ENCODE data around the gene RNASEH2B. TPM values are rescaled to one million over a fixed set of nuclear protein-coding genes. Genes with fewer than 3 reads are reported as not detected.

RNASEH2B gene
- total RNA-seq, 4 donors from 2014 or later = 11.1 to 45.0 (median 31.8) TPM

- DNase-seq = no peak
- Histone ChIP-seq H3K27me3 (no peaks in the 10 kb centered on the region), H3K36me3 (no peaks in the 10 kb centered on the region), H3K27ac (no peak overlapping the region), H3K4me1 (no peaks in the 10 kb centered on the region), H3K4me3 (no peak overlapping the region), H3K9me3 (no peaks in the 10 kb centered on the region)
- intact Hi-C loops (cut with DNase I) = no loop called here
- WGBS, 2 donors = 82 to 100% methylated on average over 1 of the region's 1 CpG
- TF ChIP-seq POLR2A (IDR thresholded peaks at IDR 0.05) (no peak), CTCF (IDR thresholded peaks at IDR 0.05) (no peak)
Observed at GRCh38 chr13:50884265-50884664, 25.3 kb upstream of the RNASEH2B start.

GRCh38 chr13:50887151-50887550, 22.4 kb upstream of the RNASEH2B start:
- H3K27ac ChIP-seq = no peak overlapping the region

GRCh38 chr13:50888362-50888761, 21.2 kb upstream of the RNASEH2B start:
- 20 to 83% methylated on average over 1 of the region's 1 CpG for WGBS, 2 donors
- no peaks in the 10 kb centered on the region for H3K36me3 ChIP-seq
- intact Hi-C loops (cut with DNase I) = no loop called here
- TF ChIP-seq CTCF (IDR thresholded peaks at IDR 0.05) (no peak), POLR2A (IDR thresholded peaks at IDR 0.05) (no peak)
- DNase-seq = no peak
- peaks cover 0 to under 1% (median 0%) of the 10 kb centered on the region in 3 donors for H3K4me1 ChIP-seq
- no peak overlapping the region for H3K4me3 ChIP-seq
- no peaks in the 10 kb centered on the region for H3K27me3 ChIP-seq
- no peak overlapping the region for H3K27ac ChIP-seq
- no peaks in the 10 kb centered on the region for H3K9me3 ChIP-seq

More at GRCh38 chr13:50887151-50887550, 22.4 kb upstream of the RNASEH2B start:
- DNase-seq = no peak
- no peaks in the 10 kb centered on the region for H3K27me3 ChIP-seq
- intact Hi-C loops (cut with DNase I) = no loop called here
- H3K4me1 ChIP-seq = no peaks in the 10 kb centered on the region
- no peaks in the 10 kb centered on the region for H3K9me3 ChIP-seq
- 86 to 88% methylated on average over 7 of the region's 7 CpGs for whole genome bisulfite sequencing, 2 donors
- H3K36me3 ChIP-seq = no peaks in the 10 kb centered on the region
- H3K4me3 ChIP-seq = no peak overlapping the region
- no peak for TF ChIP-seq CTCF (IDR thresholded peaks at IDR 0.05)
- no peak for TF ChIP-seq POLR2A (IDR thresholded peaks at IDR 0.05)

- Histone ChIP-seq H3K9me3 (no peaks in the 10 kb centered on the region), H3K4me3 (no peak overlapping the region), H3K27ac (no peak overlapping the region), H3K4me1 (peaks cover 0 to 5% (median 0%) of the 10 kb centered on the region in 3 donors), H3K36me3 (no peaks in the 10 kb centered on the region), H3K27me3 (no peaks in the 10 kb centered on the region)
- 36 to 78% methylated on average over 1 of the region's 1 CpG for WGBS, 2 donors
- no peak for DNase-seq
- TF ChIP-seq CTCF (IDR thresholded peaks at IDR 0.05) (no peak), POLR2A (IDR thresholded peaks at IDR 0.05) (no peak)
- intact Hi-C loops (cut with DNase I) = no loop called here
Observed at GRCh38 chr13:50889317-50889716, 20.3 kb upstream of the RNASEH2B start.

GRCh38 chr13:50891206-50891605, 18.4 kb upstream of the RNASEH2B start:
- Histone ChIP-seq H3K36me3 (no peaks in the 10 kb centered on the region), H3K9me3 (no peaks in the 10 kb centered on the region), H3K27me3 (no peaks in the 10 kb centered on the region), H3K4me3 (no peak overlapping the region), H3K27ac (no peak overlapping the region), H3K4me1 (peaks cover 0 to 5% (median 0%) of the 10 kb centered on the region in 3 donors)
- DNase-seq = no peak
- TF ChIP-seq POLR2A (IDR thresholded peaks at IDR 0.05) (no peak), CTCF (IDR thresholded peaks at IDR 0.05) (no peak)
- intact Hi-C loops (cut with DNase I) = no loop called here
